DOHH2 (cell line): ENCODE data around the gene MVP.

Experiments
- H3F3A ChIP-seq: fragments of 200-600 bp; sonication (generic), shearing (Covaris generic); 2 replicates; pipeline ENCODE4 v1.6.0; 2016; ENCODE audit warnings: antibody characterized with exemption, mild to moderate bottlenecking; ENCODE audit not compliant: control insufficient read depth, insufficient read depth
- H3K27ac ChIP-seq: fragments of 200-600 bp; sonication (generic); 2 replicates; pipeline ENCODE4 v1.5.1; 2014; ENCODE audit warnings: low read depth, mild to moderate bottlenecking, low read length, moderate library complexity
- H3K27me3 ChIP-seq: fragments of 200-600 bp; sonication (generic); 2 replicates; pipeline ENCODE4 v1.6.1; 2014; ENCODE audit warnings: mild to moderate bottlenecking, low read length, mixed read lengths; ENCODE audit not compliant: control insufficient read depth
- H3K36me3 ChIP-seq: fragments of 200-600 bp; sonication (generic); 2 replicates; pipeline ENCODE4 v1.6.1; 2014; ENCODE audit warnings: mild to moderate bottlenecking, low read length, moderate library complexity, mixed read lengths; ENCODE audit not compliant: control insufficient read depth
- H3K4me1 ChIP-seq: fragments of 200-600 bp; sonication (generic); 2 replicates; pipeline ENCODE4 v1.6.1; 2014; ENCODE audit warnings: mild to moderate bottlenecking, low read length, mixed read lengths; ENCODE audit not compliant: control insufficient read depth
- H3K4me2 ChIP-seq: fragments of 200-600 bp; sonication (generic); 2 replicates; pipeline ENCODE4 v1.6.0; 2014; ENCODE audit warnings: mild to moderate bottlenecking, low read length, moderate library complexity
- H3K4me3 ChIP-seq: fragments of 200-600 bp; sonication (generic); 2 replicates; pipeline ENCODE4 v1.5.1; 2014; ENCODE audit warnings: mild to moderate bottlenecking, low read length, mixed read lengths
- H3K79me2 ChIP-seq: fragments of 200-600 bp; sonication (generic); 2 replicates; pipeline ENCODE4 v1.6.1; 2014; ENCODE audit warnings: mild to moderate bottlenecking, low read length, mixed read lengths; ENCODE audit not compliant: control insufficient read depth
- H3K9me2 ChIP-seq: fragments of 200-600 bp; sonication (generic); replicated peaks from 2 replicates; pipeline ENCODE4 v1.6.1; 2014; ENCODE audit warnings: mild to moderate bottlenecking, low read length, mixed read lengths; ENCODE audit not compliant: control insufficient read depth
- H3K9me3 ChIP-seq: fragments of 200-600 bp; sonication (generic); 2 replicates; pipeline ENCODE4 v1.6.1; 2014; ENCODE audit warnings: antibody characterized with exemption, low read length, mixed read lengths; ENCODE audit not compliant: control insufficient read depth, insufficient read depth
- H4K20me1 ChIP-seq: fragments of 200-600 bp; sonication (generic); 2 replicates; pipeline ENCODE4 v1.6.0; 2014; ENCODE audit warnings: low read depth, mild to moderate bottlenecking, antibody characterized with exemption, low read length, moderate library complexity; ENCODE audit not compliant: control insufficient read depth, insufficient read depth
- EZH2phosphoT487 ChIP-seq: fragments of 200-600 bp; sonication (generic); IDR thresholded peaks from 2 replicates; pipeline ENCODE4 v1.6.1; 2017; ENCODE audit warnings: borderline replicate concordance, mild to moderate bottlenecking, antibody characterized with exemption, low read length, moderate library complexity, mixed read lengths
- TF ChIP-seq, protein P1 (sequence below): fragments of 200-600 bp; sonication (generic); IDR thresholded peaks from one replicate; pipeline ENCODE4 v1.5.1; 2014; ENCODE audit warnings: antibody characterized with exemption, mild to moderate bottlenecking, low read depth, low read length; ENCODE audit not compliant: poor library complexity, severe bottlenecking

The MVP gene

DNA sequence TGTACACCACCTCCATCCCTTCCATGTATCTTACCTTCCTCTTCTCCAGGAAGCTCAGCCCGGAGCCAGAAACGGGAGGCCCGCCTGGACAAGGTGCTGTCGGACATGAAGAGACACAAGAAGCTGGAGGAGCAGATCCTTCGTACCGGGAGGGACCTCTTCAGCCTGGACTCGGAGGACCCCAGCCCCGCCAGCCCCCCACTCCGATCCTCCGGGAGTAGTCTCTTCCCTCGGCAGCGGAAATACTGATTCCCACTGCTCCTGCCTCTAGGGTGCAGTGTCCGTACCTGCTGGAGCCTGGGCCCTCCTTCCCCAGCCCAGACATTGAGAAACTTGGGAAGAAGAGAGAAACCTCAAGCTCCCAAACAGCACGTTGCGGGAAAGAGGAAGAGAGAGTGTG lies 756 bp upstream of the MVP start:
- Histone ChIP-seq H3K36me3 (peaks cover 49% of the 10 kb centered on the region), H3K79me2 (peaks cover 49% of the 10 kb centered on the region), H4K20me1 (peaks cover 20% of the 10 kb centered on the region; the same call in 1 of the 2 replicates), H3K9me3 (no peaks in the 10 kb centered on the region), H3K4me3 (peak overlapping the region; percentile 55), H3K9me2 (no peaks in the 10 kb centered on the region), H3K27ac (no peak overlapping the region), H3F3A (no peaks in the 10 kb centered on the region), H3K4me2 (peak overlapping the region; percentile 98), H3K4me1 (peaks cover 53% of the 10 kb centered on the region), H3K27me3 (no peaks in the 10 kb centered on the region)
- no peak for TF ChIP-seq EZH2phosphoT487
- TF ChIP-seq, protein P1, sequence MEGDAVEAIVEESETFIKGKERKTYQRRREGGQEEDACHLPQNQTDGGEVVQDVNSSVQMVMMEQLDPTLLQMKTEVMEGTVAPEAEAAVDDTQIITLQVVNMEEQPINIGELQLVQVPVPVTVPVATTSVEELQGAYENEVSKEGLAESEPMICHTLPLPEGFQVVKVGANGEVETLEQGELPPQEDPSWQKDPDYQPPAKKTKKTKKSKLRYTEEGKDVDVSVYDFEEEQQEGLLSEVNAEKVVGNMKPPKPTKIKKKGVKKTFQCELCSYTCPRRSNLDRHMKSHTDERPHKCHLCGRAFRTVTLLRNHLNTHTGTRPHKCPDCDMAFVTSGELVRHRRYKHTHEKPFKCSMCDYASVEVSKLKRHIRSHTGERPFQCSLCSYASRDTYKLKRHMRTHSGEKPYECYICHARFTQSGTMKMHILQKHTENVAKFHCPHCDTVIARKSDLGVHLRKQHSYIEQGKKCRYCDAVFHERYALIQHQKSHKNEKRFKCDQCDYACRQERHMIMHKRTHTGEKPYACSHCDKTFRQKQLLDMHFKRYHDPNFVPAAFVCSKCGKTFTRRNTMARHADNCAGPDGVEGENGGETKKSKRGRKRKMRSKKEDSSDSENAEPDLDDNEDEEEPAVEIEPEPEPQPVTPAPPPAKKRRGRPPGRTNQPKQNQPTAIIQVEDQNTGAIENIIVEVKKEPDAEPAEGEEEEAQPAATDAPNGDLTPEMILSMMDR, result no peak

DNA sequence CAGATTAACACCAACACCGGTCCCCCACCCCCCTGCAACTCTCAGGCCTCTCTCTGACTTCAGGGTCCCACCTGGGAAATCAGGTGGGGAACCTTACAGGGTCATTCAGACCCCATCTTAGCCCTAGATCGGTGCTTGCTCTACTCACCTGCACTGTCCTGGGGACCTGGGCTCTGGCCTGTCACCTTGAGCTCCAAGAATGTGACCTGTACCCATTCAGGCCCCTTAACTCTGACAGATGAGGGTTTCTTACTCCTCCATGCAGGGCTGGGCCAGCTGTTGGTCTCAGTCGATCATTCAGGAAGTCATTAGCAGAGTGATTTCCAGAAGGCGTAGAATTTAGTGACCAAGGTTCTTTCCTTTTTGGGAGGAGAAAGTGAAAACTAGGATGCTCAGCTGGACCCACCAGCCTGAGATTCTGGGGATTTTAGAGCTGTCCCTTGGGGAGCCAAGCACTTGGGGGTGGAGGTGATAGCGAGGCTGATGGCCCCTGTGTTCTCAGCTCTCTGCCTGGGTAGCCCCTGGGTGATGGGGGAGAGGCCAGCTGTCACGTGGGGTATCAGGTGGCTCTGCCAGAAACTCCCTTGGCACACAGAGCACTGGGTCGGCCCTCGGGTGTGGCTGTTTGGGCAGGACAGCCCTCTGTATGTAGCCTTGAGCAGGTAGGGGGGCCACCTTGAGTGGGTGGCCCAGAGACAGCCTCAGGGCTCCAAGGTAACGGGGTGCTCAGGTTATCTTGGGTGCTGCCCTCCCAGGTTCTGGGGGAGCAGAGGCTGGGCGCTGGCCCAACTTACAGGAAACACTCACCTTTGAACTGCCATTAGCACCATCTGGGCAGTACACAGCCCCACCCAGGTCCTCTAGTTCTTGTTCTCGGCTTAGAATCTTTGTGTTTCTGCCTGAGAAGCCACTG lies 724 bp downstream of the MVP start:
- H3K79me2 ChIP-seq, result peaks cover 49% of the 10 kb centered on the region
- H3F3A ChIP-seq, result no peaks in the 10 kb centered on the region
- H3K9me2 ChIP-seq, result no peaks in the 10 kb centered on the region
- peak overlapping the region; percentile 55 for H3K4me3 ChIP-seq
- H3K36me3 ChIP-seq, result peaks cover 49% of the 10 kb centered on the region
- peaks cover 51% of the 10 kb centered on the region for H3K4me1 ChIP-seq
- TF ChIP-seq EZH2phosphoT487, result no peak
- TF ChIP-seq, protein P1, result no peak
- H3K27me3 ChIP-seq, result peaks cover 1% of the 10 kb centered on the region; the same call in 1 of the 2 replicates
- H4K20me1 ChIP-seq, result peaks cover 20% of the 10 kb centered on the region; the same call in 1 of the 2 replicates
- H3K4me2 ChIP-seq, result peak overlapping the region; percentile 98
- H3K9me3 ChIP-seq, result no peaks in the 10 kb centered on the region
- no peak overlapping the region for H3K27ac ChIP-seq

DNA sequence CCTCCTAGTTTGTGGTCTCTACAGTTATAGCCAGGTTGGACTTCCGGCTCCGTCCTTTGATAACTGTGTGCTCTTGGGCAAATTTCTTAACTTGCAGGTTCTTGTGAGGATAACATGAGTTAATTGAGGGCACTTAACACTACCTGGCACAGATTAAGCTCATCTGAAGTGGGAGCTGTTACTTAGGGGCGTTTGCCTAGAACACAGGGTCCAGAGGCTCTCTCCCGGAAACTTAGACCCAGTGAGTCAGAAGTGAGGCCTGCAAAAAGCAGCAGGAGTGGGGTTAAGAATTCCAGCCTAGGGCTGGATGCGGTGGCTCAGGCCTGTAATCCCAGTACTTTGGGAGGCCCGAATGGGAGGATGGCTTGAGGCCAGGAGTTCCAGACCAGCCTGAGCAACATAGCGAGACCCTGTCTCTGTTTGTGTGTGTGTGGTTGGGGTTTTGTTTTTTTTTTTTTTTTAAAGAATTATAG lies 1.4 kb downstream of the MVP start:
- no peak overlapping the region for H3K27ac ChIP-seq
- peaks cover 44% of the 10 kb centered on the region for H3K79me2 ChIP-seq

More for the DNA sequence above, 1.4 kb downstream of the MVP start:
- Histone ChIP-seq H3K36me3 (peaks cover 46% of the 10 kb centered on the region), H4K20me1 (peaks cover 20% of the 10 kb centered on the region; the same call in 1 of the 2 replicates), H3K4me2 (peak overlapping the region; percentile 98), H3F3A (no peaks in the 10 kb centered on the region), H3K9me3 (no peaks in the 10 kb centered on the region), H3K9me2 (no peaks in the 10 kb centered on the region), H3K27me3 (peaks cover 3% of the 10 kb centered on the region; the same call in 1 of the 2 replicates), H3K4me1 (peaks cover 51% of the 10 kb centered on the region), H3K4me3 (no peak overlapping the region)
- TF ChIP-seq EZH2phosphoT487, result no peak
- TF ChIP-seq, protein P1, result no peak
